K562 (cell line): ENCODE data around the gene ENOSF1. TPM values are rescaled to one million over a fixed set of nuclear protein-coding genes. Genes with fewer than 3 reads are reported as not detected.
A peak's percentile ranks its signal among the peaks of the same experiment; 100 is the strongest.

ENCODE experiments used
- ARID1B ChIP-seq: fragments of 450-650 bp; IDR thresholded peaks from 2 replicates; pipeline ENCODE4 v1.6.1; 2016; ENCODE audit warnings: antibody characterized with exemption, mild to moderate bottlenecking, inconsistent platforms
- BRCA1 ChIP-seq, 2 experiments: fragments of 450-650 bp in 1 of 2; sonication (generic) in 1 of 2; formaldehyde crosslinking in 1 of 2; IDR thresholded peaks; 2 replicates each; pipeline versions ENCODE4 v1.5.0 to v1.6.1; 2017 to 2020; ENCODE audit warnings: mild to moderate bottlenecking in 1 of 2, missing genetic modification reagents in 1 of 2
- C11orf30 ChIP-seq: fragments of 450-650 bp; IDR thresholded peaks from 2 replicates; pipeline ENCODE4 v1.6.1; 2016; ENCODE audit warnings: low read depth, mild to moderate bottlenecking
- CBFA2T2 ChIP-seq: fragments of 450-650 bp; conservative IDR thresholded peaks from 2 replicates; pipeline ENCODE4 v1.6.1; 2017; ENCODE audit warnings: mild to moderate bottlenecking
- CEBPG ChIP-seq, 3 experiments: fragments of 200-800 bp in 1 of 3; sonication (Bioruptor generic) in 1 of 3; sonication (generic) in 1 of 3; formaldehyde crosslinking in 1 of 3; IDR thresholded peaks in 2 of 3; conservative IDR thresholded peaks in 1 of 3; 2 replicates each; pipeline versions ENCODE4 v1.6.1 to v1.8.0; 2016 to 2022; ENCODE audit warnings: missing compliant biosample characterization in 2 of 3, missing genetic modification characterization in 2 of 3, mild to moderate bottlenecking in 1 of 3, missing genetic modification reagents in 1 of 3
- CHCHD3 ChIP-seq: fragments of 250-450 bp; sonication (Bioruptor Pico); IDR thresholded peaks from 2 replicates; pipeline ENCODE4 v2.1.2; 2022; ENCODE audit warnings: mild to moderate bottlenecking
- EGR1 ChIP-seq: fragments of 450-650 bp; conservative IDR thresholded peaks from 2 replicates; pipeline ENCODE4 v1.6.1; 2017; ENCODE audit warnings: mild to moderate bottlenecking
- FOSL1 ChIP-seq: fragments of 200-800 bp; sonication (Bioruptor generic); conservative IDR thresholded peaks from 2 replicates; pipeline ENCODE4 v1.6.1; 2016; ENCODE audit warnings: missing genetic modification characterization, missing compliant biosample characterization
- FOXK2 ChIP-seq, 2 experiments: fragments of 450-650 bp; IDR thresholded peaks in 1 of 2; conservative IDR thresholded peaks in 1 of 2; 2 replicates each; pipeline ENCODE4 v1.6.1; 2016; ENCODE audit warnings: low read depth in 2 of 2, mild to moderate bottlenecking in 1 of 2
- MAFF ChIP-seq: IDR thresholded peaks from 2 replicates; pipeline ENCODE4 v1.6.1; 2012; ENCODE audit warnings: low read length, improper control_type of control experiment
- MAFG ChIP-seq: fragments of 450-650 bp; conservative IDR thresholded peaks from 2 replicates; pipeline ENCODE4 v1.6.1; 2016; ENCODE audit warnings: missing genetic modification characterization, missing compliant biosample characterization
- RCOR1 ChIP-seq, 2 experiments: IDR thresholded peaks; 2 replicates each; pipeline ENCODE4 v1.6.1; 2012; ENCODE audit warnings: low read depth in 2 of 2, low read length in 2 of 2, borderline replicate concordance in 1 of 2, improper control_type of control experiment in 1 of 2
- SREBF2 ChIP-seq: sonication (generic); formaldehyde crosslinking; IDR thresholded peaks from 2 replicates; pipeline ENCODE4 v1.4.0; 2020; ENCODE audit warnings: mild to moderate bottlenecking, missing genetic modification reagents
- SRSF1 ChIP-seq: fragments of 200-400 bp; formaldehyde crosslinking; IDR thresholded peaks from 2 replicates; pipeline ENCODE4 v1.6.1; 2017; ENCODE audit warnings: mild to moderate bottlenecking, low read depth, low read length, moderate library complexity
- TEAD4 ChIP-seq, 2 experiments: sonication (generic) in 1 of 2; formaldehyde crosslinking in 1 of 2; IDR thresholded peaks; 2 replicates each; pipeline versions ENCODE4 v1.6.1 to v1.8.0; 2012 to 2022; ENCODE audit warnings: borderline replicate concordance in 1 of 2, inconsistent platforms in 1 of 2, low read length in 1 of 2, mild to moderate bottlenecking in 1 of 2, missing genetic modification reagents in 1 of 2
- ZFP36 ChIP-seq: fragments of 150-350 bp; IDR thresholded peaks from 2 replicates; pipeline ENCODE4 v1.6.1; 2018; ENCODE audit warnings: low read length, low read depth; ENCODE audit not compliant: partially characterized antibody
- ZNF143 ChIP-seq: sonication (generic); formaldehyde crosslinking; IDR thresholded peaks from 2 replicates; pipeline ENCODE4 v1.9.0; 2022; ENCODE audit warnings: mild to moderate bottlenecking, missing genetic modification reagents
- ZNF764 ChIP-seq: fragments of 250-450 bp; sonication (Bioruptor Pico); IDR thresholded peaks from 2 replicates; pipeline ENCODE4 v1.4.0; 2020; ENCODE audit warnings: low read depth, mild to moderate bottlenecking, moderate library complexity
- ZNF79 ChIP-seq: fragments of 250-450 bp; sonication (Bioruptor Pico); IDR thresholded peaks from 2 replicates; pipeline ENCODE4 v1.4.0; 2020; ENCODE audit warnings: low read depth, mild to moderate bottlenecking, moderate library complexity
- polyA plus RNA-seq, 8 experiments: library from polyadenylated mRNA; depleted of rRNA in 4 of 8; stranded (reverse) in 5 of 8; unstranded in 3 of 8; fragments of >200 nt; fragmentation: Nextera tagmentation in 2 of 8; fragmentation: Illumina TruSeq in 1 of 8; extraction: Ambion mirVana in 2 of 8; extraction: Trizol in 1 of 8; gene quantifications; 2 replicates each; pipeline versions ENCODE4 v1.2.1 to v1.2.3, GENCODE V29; 2011 to 2014; ENCODE audit warnings: inconsistent platforms in 1 of 8, missing spikeins in 1 of 8
- total RNA-seq, 7 experiments: library from RNA; depleted of rRNA in 6 of 7; stranded (reverse); fragments of >200 nt in 6 of 7; fragmentation: Illumina TruSeq in 2 of 7; extraction: Trizol in 2 of 7; gene quantifications; 2 replicates each; pipeline versions ENCODE4 v1.2.1 to v1.2.3, GENCODE V29; 2011 to 2021; ENCODE audit warnings: low replicate concordance in 1 of 7
- TF ChIP-seq, protein P1 (sequence below): fragments of 200-800 bp; sonication (Bioruptor generic); IDR thresholded peaks from 2 replicates; pipeline ENCODE4 v1.6.1; 2017; ENCODE audit warnings: missing genetic modification characterization, missing compliant biosample characterization
- TF ChIP-seq, protein P2 (sequence below): sonication (generic); formaldehyde crosslinking; IDR thresholded peaks from 2 replicates; pipeline ENCODE4 v1.8.0; 2022; ENCODE audit warnings: missing genetic modification reagents, mild to moderate bottlenecking, borderline replicate concordance
- TF ChIP-seq, protein P3 (sequence below): fragments of 450-650 bp; IDR thresholded peaks from 2 replicates; pipeline ENCODE4 v1.6.1; 2016

ENOSF1 gene
- total and polyA plus RNA-seq, 9 of the 15 experiments (the other 6 are each of a cell fraction or from before 2014, with no cell fraction given), result 15.5 to 66.4 (median 46.5) TPM

DNA sequence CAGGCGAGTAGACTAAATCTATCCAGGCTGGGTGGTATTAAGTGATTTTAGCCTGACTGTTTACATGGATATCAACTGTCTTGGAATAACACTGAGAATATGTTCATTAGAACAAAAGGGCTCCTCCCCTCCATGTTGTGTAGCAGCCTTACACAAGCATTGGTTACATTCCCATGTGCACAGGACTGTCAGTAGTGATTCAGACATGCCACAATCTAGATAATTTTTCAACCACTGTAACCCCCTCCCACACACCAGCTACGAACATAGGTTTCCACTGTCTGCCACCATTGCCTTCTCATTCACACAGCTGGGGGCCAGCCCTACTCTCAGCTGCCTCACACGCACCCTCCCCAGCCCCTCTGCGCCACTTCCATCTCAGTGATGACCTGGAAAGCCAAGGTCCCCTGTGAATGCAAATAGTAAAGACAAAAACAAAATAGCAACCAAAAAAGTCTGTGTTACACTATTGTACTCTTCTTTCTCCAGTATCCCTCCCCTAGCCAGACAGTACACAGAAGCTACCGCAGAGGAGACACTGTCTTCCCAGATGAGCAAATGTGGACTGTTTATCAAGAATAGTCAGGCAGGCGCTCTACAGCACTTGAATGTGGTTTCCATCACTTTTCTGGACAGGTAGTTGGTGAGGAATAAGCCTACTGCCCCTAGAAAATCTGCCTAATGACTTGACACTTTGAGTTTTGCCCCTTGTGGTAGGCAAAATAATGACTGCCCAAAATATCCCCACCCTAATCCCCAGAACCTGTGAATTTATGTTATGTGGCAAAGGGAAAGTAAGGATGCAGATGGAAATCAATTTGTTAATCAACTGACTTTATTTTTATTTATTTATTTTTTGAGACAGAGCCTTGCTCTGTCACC lies 82.9 kb downstream of the ENOSF1 start (continued):
- TF ChIP-seq SREBF2 (CRISPR knock-in tag) (no peak), FOXK2 (conservative IDR thresholded peaks at IDR 0.05 in 1 of 2, IDR thresholded peaks at IDR 0.05 in 1 of 2; ENCODE audit: low read depth in 2 of 2) (0 out of 4 replicates have a peak, but pooled peaks of 1 of the 2 experiments have one; percentile 19), ARID1B (peak; percentile 44; the same call in 1 of the 2 replicates), CBFA2T2 (peak; percentile 21; the same call in 1 of the 2 replicates), ZNF143 (CRISPR knock-in tag) (no peak), ZNF764 (CRISPR knock-in tag) (no peak), SRSF1 (no peak), MAFF (peak; percentile 29; the same call in 1 of the 2 replicates), TEAD4 (IDR thresholded peaks at IDR 0.05; ENCODE audit: low read length) (peak; percentile 23; the same call in 1 of the 2 replicates), TEAD4 (CRISPR knock-in tag; IDR thresholded peaks at IDR 0.05; ENCODE audit: borderline replicate concordance) (no peak), BRCA1 (IDR thresholded peaks at IDR 0.05) (no peak), BRCA1 (CRISPR knock-in tag; IDR thresholded peaks at IDR 0.05) (no peak), ZFP36 (no peak), FOSL1 (peak; percentile 55), CHCHD3 (no peak), CEBPG (CRISPR knock-in tag; IDR thresholded peaks at IDR 0.05) (no peak), CEBPG (tag; conservative IDR thresholded peaks at IDR 0.05 in 1 of 2, IDR thresholded peaks at IDR 0.05 in 1 of 2) (no peak), MAFG (0 out of 2 replicates have a peak, but pooled peaks have one; percentile 16), C11orf30 (peak; percentile 47; the same call in 1 of the 2 replicates), RCOR1 (IDR thresholded peaks at IDR 0.05; ENCODE audit: borderline replicate concordance in 1 of 2, low read depth in 2 of 2, low read length in 2 of 2) (peak in 1 of 2 experiments; percentile 60; a peak in 1 of 4 replicates), ZNF79 (CRISPR knock-in tag) (no peak), EGR1 (peak; percentile 48)
- TF ChIP-seq, protein P1, sequence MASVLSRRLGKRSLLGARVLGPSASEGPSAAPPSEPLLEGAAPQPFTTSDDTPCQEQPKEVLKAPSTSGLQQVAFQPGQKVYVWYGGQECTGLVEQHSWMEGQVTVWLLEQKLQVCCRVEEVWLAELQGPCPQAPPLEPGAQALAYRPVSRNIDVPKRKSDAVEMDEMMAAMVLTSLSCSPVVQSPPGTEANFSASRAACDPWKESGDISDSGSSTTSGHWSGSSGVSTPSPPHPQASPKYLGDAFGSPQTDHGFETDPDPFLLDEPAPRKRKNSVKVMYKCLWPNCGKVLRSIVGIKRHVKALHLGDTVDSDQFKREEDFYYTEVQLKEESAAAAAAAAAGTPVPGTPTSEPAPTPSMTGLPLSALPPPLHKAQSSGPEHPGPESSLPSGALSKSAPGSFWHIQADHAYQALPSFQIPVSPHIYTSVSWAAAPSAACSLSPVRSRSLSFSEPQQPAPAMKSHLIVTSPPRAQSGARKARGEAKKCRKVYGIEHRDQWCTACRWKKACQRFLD (CRISPR knock-in tag), result 0 out of 2 replicates have a peak, but pooled peaks have one; percentile 29
- TF ChIP-seq, protein P2, sequence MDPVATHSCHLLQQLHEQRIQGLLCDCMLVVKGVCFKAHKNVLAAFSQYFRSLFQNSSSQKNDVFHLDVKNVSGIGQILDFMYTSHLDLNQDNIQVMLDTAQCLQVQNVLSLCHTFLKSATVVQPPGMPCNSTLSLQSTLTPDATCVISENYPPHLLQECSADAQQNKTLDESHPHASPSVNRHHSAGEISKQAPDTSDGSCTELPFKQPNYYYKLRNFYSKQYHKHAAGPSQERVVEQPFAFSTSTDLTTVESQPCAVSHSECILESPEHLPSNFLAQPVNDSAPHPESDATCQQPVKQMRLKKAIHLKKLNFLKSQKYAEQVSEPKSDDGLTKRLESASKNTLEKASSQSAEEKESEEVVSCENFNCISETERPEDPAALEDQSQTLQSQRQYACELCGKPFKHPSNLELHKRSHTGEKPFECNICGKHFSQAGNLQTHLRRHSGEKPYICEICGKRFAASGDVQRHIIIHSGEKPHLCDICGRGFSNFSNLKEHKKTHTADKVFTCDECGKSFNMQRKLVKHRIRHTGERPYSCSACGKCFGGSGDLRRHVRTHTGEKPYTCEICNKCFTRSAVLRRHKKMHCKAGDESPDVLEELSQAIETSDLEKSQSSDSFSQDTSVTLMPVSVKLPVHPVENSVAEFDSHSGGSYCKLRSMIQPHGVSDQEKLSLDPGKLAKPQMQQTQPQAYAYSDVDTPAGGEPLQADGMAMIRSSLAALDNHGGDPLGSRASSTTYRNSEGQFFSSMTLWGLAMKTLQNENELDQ (CRISPR knock-in tag), result no peak
- TF ChIP-seq, protein P3, sequence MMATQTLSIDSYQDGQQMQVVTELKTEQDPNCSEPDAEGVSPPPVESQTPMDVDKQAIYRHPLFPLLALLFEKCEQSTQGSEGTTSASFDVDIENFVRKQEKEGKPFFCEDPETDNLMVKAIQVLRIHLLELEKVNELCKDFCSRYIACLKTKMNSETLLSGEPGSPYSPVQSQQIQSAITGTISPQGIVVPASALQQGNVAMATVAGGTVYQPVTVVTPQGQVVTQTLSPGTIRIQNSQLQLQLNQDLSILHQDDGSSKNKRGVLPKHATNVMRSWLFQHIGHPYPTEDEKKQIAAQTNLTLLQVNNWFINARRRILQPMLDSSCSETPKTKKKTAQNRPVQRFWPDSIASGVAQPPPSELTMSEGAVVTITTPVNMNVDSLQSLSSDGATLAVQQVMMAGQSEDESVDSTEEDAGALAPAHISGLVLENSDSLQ, result no peak
- TF ChIP-seq, all 486 proteins: peak for 22
